Mucosa of rectum (tissue), 2 donors: ENCODE results near the gene RABAC1.

Experiments
- H3K27ac ChIP-seq, 2 donors: one replicate each; pipeline ENCODE4 v1.7.0; 2013; ENCODE audit warnings: inconsistent platforms in 2 of 2, low read depth in 2 of 2, low read length in 2 of 2
- H3K27me3 ChIP-seq, 2 donors: one replicate each; pipeline ENCODE4 v1.7.0; 2013; ENCODE audit warnings: low read length in 2 of 2; ENCODE audit not compliant: control insufficient read depth in 2 of 2, insufficient read depth in 2 of 2
- H3K36me3 ChIP-seq, 2 donors: one replicate each; pipeline ENCODE4 v1.7.0; 2013; ENCODE audit warnings: low read length in 2 of 2; ENCODE audit not compliant: control insufficient read depth in 2 of 2, insufficient read depth in 2 of 2
- H3K4me1 ChIP-seq, 2 donors: one replicate each; pipeline ENCODE4 v1.7.0; 2013; ENCODE audit warnings: low read length in 2 of 2, mild to moderate bottlenecking in 1 of 2; ENCODE audit not compliant: control insufficient read depth in 2 of 2, insufficient read depth in 2 of 2
- H3K4me3 ChIP-seq, 2 donors: one replicate each; pipeline ENCODE4 v1.7.0; 2013; ENCODE audit warnings: low read length in 2 of 2
- H3K9ac ChIP-seq, 2 donors: one replicate each; pipeline ENCODE4 v1.7.0; 2013; ENCODE audit warnings: low read length in 2 of 2, low read depth in 1 of 2, mild to moderate bottlenecking in 1 of 2
- H3K9me3 ChIP-seq, 2 donors: one replicate each; pipeline ENCODE4 v1.7.0; 2013; ENCODE audit warnings: low read length in 2 of 2; ENCODE audit not compliant: control insufficient read depth in 2 of 2
- donor health status: healthy.
- donor health status: Normal muscosa, but diverticular disease.

The RABAC1 gene

DNA sequence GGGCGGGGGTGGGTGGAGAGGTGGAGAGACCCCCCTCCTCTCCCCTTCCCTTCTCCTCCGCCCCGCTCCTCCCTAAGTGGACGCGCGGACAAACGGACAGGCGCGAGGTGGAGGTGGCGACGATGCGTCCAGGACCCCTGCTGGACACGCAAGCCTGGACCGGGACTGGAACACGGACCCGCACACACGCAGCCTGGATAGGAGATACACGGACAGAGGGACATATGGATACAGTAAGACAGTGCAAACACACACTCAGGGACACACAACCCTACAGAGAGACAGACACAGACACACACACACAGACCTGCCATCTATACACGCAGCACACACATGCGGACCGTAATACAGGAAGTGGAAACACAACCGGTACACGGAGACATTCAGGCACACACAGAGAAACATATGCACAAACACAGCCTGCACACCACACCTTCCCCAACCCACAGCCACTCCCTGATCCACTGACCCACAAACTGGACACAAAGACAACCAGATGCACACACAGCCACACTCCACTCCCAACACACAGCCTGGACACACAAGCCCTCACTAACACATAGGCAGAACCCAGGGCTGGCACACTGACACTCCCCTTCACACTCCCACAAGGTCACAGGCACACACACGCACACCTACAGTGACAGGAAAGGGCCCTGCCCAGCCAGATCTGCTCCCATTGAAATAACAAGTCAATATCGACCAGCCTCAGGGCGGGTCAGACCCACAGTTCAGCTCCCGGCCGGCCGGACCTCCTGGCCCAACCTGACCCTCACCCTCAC, 30.2 kb downstream of the RABAC1 start:
- Histone ChIP-seq H3K4me1 (peaks cover 9 to 11% of the 10 kb centered on the region in 2 donors), H3K27ac (no peak overlapping the region), H3K4me3 (peak overlapping the region; percentile 52 to 75), H3K36me3 (no peaks in the 10 kb centered on the region), H3K27me3 (peaks cover 30 to 31% of the 10 kb centered on the region in 2 donors), H3K9me3 (no peaks in the 10 kb centered on the region), H3K9ac (peak overlapping the region in 1 of 2 donors; percentile 44)

DNA sequence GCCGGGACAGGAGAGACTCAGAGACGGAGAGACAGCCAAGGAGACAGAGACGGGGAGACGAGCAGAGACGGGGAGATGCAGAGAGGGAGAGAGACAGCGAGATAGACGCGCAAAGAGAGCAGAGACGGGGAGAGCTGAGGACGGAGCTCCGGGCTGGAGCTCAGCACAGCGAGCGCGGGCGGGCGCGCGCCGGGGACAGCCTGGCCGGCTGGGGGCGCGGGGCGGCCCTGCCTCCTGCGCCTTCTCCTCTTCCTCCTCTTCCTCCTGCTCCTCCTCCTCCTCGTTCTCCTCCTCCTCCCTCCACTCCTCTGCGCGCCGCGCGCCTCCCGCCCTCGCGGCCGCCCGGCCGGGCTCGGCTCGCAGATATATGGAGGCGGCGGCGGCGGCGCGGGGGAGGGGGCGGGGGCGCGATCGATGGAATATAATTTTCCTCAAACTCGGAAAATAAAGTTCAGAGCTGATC, 30.9 kb downstream of the RABAC1 start, which contains the start of gene ERFL:
Gene ERFL, minus strand, starts transcription at position 229 of the 463 bp plus-strand sequence. CDS start 15,530 bp downstream, outside the sequence.
- Histone ChIP-seq H3K9me3 (no peaks in the 10 kb centered on the region), H3K4me3 (peak within 1 kb of the TSS; percentile 74 to 75), H3K27ac (peak within 1 kb of the TSS in 1 of 2 donors; percentile 38), H3K9ac (peak within 1 kb of the TSS; percentile 47 to 50), H3K27me3 (peaks cover 30 to 31% of the 10 kb centered on the region in 2 donors), H3K4me1 (peaks cover 9 to 11% of the 10 kb centered on the region in 2 donors), H3K36me3 (no peaks in the 10 kb centered on the region)

GRCh38 chr19:41927497-41928192, 31.5 kb downstream of the RABAC1 start:
- Histone ChIP-seq H3K9ac (peak overlapping the region in 1 of 2 donors; percentile 47), H3K4me1 (peaks cover 9 to 11% of the 10 kb centered on the region in 2 donors), H3K9me3 (no peaks in the 10 kb centered on the region), H3K4me3 (peak overlapping the region; percentile 72 to 74), H3K36me3 (no peaks in the 10 kb centered on the region), H3K27ac (peak overlapping the region in 1 of 2 donors; percentile 38), H3K27me3 (peaks cover 29 to 33% of the 10 kb centered on the region in 2 donors)

GRCh38 chr19:41926763-41927496, 32.2 kb downstream of the RABAC1 start:
- Histone ChIP-seq H3K27ac (no peak overlapping the region), H3K27me3 (peaks cover 26 to 33% of the 10 kb centered on the region in 2 donors), H3K9ac (no peak overlapping the region), H3K4me1 (peaks cover 9 to 11% of the 10 kb centered on the region in 2 donors), H3K4me3 (no peak overlapping the region), H3K9me3 (no peaks in the 10 kb centered on the region), H3K36me3 (no peaks in the 10 kb centered on the region)

GRCh38 chr19:41926028-41926762, 32.9 kb downstream of the RABAC1 start:
- no peak overlapping the region for H3K9ac ChIP-seq
- no peaks in the 10 kb centered on the region for H3K9me3 ChIP-seq
- H3K27ac ChIP-seq: no peak overlapping the region
- peaks cover 25 to 36% of the 10 kb centered on the region in 2 donors for H3K27me3 ChIP-seq
- H3K36me3 ChIP-seq: no peaks in the 10 kb centered on the region
- H3K4me1 ChIP-seq: peaks cover 9 to 11% of the 10 kb centered on the region in 2 donors
- no peak overlapping the region for H3K4me3 ChIP-seq

GRCh38 chr19:41925208-41926003, 33.7 kb downstream of the RABAC1 start:
- Histone ChIP-seq H3K27ac (no peak overlapping the region), H3K36me3 (no peaks in the 10 kb centered on the region), H3K9ac (no peak overlapping the region), H3K27me3 (peaks cover 25 to 34% of the 10 kb centered on the region in 2 donors), H3K4me3 (no peak overlapping the region), H3K4me1 (peaks cover 9 to 11% of the 10 kb centered on the region in 2 donors), H3K9me3 (no peaks in the 10 kb centered on the region)

- Histone ChIP-seq H3K4me1 (peaks cover 9 to 11% of the 10 kb centered on the region in 2 donors), H3K9me3 (no peaks in the 10 kb centered on the region), H3K27me3 (peaks cover 27 to 34% of the 10 kb centered on the region in 2 donors), H3K4me3 (no peak overlapping the region), H3K27ac (no peak overlapping the region), H3K36me3 (no peaks in the 10 kb centered on the region), H3K9ac (no peak overlapping the region)
These were observed 34.7 kb downstream of the RABAC1 start for GRCh38 chr19:41924151-41925145.

DNA sequence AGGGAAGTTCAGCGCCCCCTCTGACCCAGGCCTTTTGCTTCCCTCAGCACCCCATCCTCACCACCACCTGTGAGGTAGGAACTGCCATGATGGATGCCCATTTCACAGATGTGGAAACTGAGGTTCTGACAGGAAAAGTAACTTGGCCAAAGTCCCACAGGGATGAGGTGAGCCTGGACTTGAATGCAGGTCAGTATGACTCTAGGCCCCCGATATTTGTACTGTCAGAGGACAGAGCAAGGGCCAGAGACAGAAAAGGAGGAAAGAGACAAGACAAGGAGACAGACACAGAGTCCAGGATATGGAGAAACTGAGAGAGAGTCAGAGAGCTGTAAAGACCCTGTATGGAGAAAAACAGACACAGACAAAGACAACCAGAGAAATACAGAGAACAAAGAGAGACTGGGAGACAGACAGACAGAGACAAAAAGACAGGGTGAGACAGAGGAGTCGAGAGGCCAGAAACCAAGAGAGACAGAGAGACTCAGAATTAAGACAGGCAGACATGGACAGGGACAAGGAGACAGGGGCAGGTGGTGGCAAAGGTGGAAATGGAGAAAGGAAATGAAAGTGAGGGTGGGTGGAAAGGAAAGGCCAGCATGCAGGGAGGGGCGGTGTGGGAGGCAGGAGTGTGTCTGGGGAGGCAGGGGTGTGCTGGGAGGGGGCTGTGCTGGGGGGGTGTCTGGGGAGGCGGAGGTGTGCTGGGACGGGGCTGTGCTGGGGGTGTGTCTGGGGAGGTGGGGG, 35.9 kb downstream of the RABAC1 start:
- Histone ChIP-seq H3K9me3 (no peaks in the 10 kb centered on the region), H3K4me1 (peaks cover 2 to 4% of the 10 kb centered on the region in 2 donors), H3K36me3 (no peaks in the 10 kb centered on the region), H3K27ac (no peak overlapping the region), H3K4me3 (no peak overlapping the region), H3K9ac (no peak overlapping the region), H3K27me3 (peaks cover 24 to 33% of the 10 kb centered on the region in 2 donors)
